ENCODE results near the gene RBM33. TPM values are rescaled to one million over a fixed set of nuclear protein-coding genes. Genes with fewer than 3 reads are reported as not detected.

The RBM33 gene
- total and polyA plus RNA-seq, 2 of the 8 experiments (the other 6 are each of a cell fraction or from before 2014, with no cell fraction given): 16.5 to 64.6 TPM

DNA sequence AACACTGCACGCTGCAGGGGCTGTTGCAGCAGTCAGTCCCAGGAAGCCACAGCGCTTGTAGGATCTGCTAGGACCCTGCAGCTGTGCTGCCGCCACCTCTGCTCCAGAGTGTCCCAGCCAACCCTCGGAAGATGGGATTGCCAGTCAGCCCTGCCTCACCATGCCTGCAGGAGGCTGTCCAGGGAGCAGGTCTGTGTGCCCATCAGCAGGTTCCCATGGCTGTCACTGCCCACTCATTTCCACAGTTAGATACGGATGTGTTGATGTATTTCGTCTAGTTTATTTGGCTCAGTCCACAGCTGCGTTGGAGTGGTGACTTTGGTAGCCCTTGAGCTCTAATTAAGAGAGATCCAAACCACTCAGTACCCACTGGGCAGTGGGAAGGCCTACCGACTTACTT lies 132.1 kb downstream of the RBM33 start:
- Histone ChIP-seq H3K9ac (replicated peaks in 1 of 4; ENCODE audit: extremely low read depth in 1 of 4, low read depth in 3 of 4, low read length in 3 of 4) (no peak overlapping the region), H3K9me3 (ENCODE audit: insufficient read depth in 2 of 2, low read depth in 1 of 2, low read length in 1 of 2) (no peaks in the 10 kb centered on the region), H2AK5ac (ENCODE audit: low read depth, low read length) (no peak overlapping the region), H3K4me2 (ENCODE audit: insufficient read depth in 1 of 2, low read depth in 2 of 2, low read length in 2 of 2) (no peak overlapping the region), H3K79me1 (ENCODE audit: low read depth, low read length) (peaks cover 7% of the 10 kb centered on the region; the same call in 1 of the 2 replicates), H2BK20ac (ENCODE audit: low read length) (no peak overlapping the region), H4K5ac (ENCODE audit: insufficient read length, low read depth, low read length) (no peak overlapping the region), H3K4ac (replicated peaks; ENCODE audit: insufficient read length, low read depth, low read length) (no peak overlapping the region), H2AFZ (ENCODE audit: low read length) (no peak overlapping the region), H3K18ac (ENCODE audit: extremely low read depth, low read length) (no peak overlapping the region), H3K36me3 (ENCODE audit: control insufficient read depth in 2 of 4, insufficient read depth in 4 of 4, low read length in 3 of 4) (peaks cover 7 to 35% (median 27%) of the 10 kb centered on the region in 4 experiments; a peak in 6 of 8 replicates), H3K23me2 (ENCODE audit: low read depth, low read length) (no peaks in the 10 kb centered on the region), H2BK12ac (ENCODE audit: low read depth, low read length) (no peak overlapping the region), H4K8ac (ENCODE audit: extremely low read depth, insufficient read depth, low read length) (no peak overlapping the region), H2BK120ac (replicated peaks; ENCODE audit: low read depth, low read length) (no peak overlapping the region), H3K27ac (ENCODE audit: low read depth, low read length) (no peak overlapping the region), H3K79me2 (ENCODE audit: control insufficient read depth in 1 of 2, insufficient read depth in 2 of 2, low read length in 2 of 2) (no peaks in the 10 kb centered on the region), H2BK15ac (ENCODE audit: low read length) (no peak overlapping the region), H4K91ac (replicated peaks; ENCODE audit: insufficient read length, low read length) (no peak overlapping the region), H3K23ac (ENCODE audit: insufficient read length) (no peak overlapping the region), H2BK5ac (ENCODE audit: low read depth, low read length) (no peak overlapping the region), H3K27me3 (replicated peaks in 1 of 4; ENCODE audit: control insufficient read depth in 3 of 4, extremely low read depth in 1 of 4, insufficient read depth in 3 of 4, low read length in 3 of 4) (no peaks in the 10 kb centered on the region), H4K20me1 (replicated peaks in 1 of 2; ENCODE audit: control insufficient read depth in 1 of 2, insufficient read depth in 2 of 2, low read length in 2 of 2) (peaks cover 3 to 6% of the 10 kb centered on the region in 2 experiments), H3K14ac (ENCODE audit: insufficient read length) (no peak overlapping the region), H3K56ac (replicated peaks; ENCODE audit: insufficient read length, low read depth, low read length) (no peak overlapping the region), H3K4me1 (replicated peaks in 1 of 4; ENCODE audit: control insufficient read depth in 3 of 4, insufficient read depth in 4 of 4, low read length in 3 of 4) (peaks cover 0 to under 1% (median 0%) of the 10 kb centered on the region in 4 experiments; a peak in 1 of 7 replicates), H3K4me3 (ENCODE audit: extremely low read depth in 1 of 4, insufficient read depth in 2 of 4, low read depth in 3 of 4, low read length in 4 of 4) (no peak overlapping the region)
- CTCF ChIA-PET (ENCODE audit: partially characterized antibody): interaction anchor here (0.6 to 1.4 kb wide), 3 partner anchors 8 to 1048 kb away, joined by 4 to 5 read pairs (median 5); no protein-coding TSS in a partner anchor
- POLR2A ChIA-PET (ENCODE audit: partially characterized antibody): no interaction called here
- WGBS, 2 experiments (ENCODE audit: extremely low coverage in 1 of 2, insufficient coverage in 1 of 2, insufficient read length in 1 of 2, insufficient replicate concordance in 2 of 2, low coverage in 1 of 2, low lambda C conversion rate in 2 of 2, missing lambda C conversion rate in 1 of 2): 93% methylated on average over 8 of the region's 8 CpGs; no CpG with 5 or more reads in 1 of the 2 experiments
- FAIRE-seq (no peak), DNase-seq (ENCODE audit: low read depth in 1 of 2, low spot score in 2 of 2) (no peak)
- no peak for TF ChIP-seq HDAC6 (IDR thresholded peaks at IDR 0.05; ENCODE audit: low read depth, low read length)
- TF ChIP-seq TCF12 (IDR thresholded peaks at IDR 0.05; ENCODE audit: low read depth, low read length): no peak
- TF ChIP-seq SP1 (IDR thresholded peaks at IDR 0.05; ENCODE audit: low read depth, low read length): no peak
- no peak for TF ChIP-seq MAX (IDR thresholded peaks at IDR 0.05)
- no peak for TF ChIP-seq NANOG (IDR thresholded peaks at IDR 0.05; ENCODE audit: insufficient read depth, low read depth, low read length, poor library complexity, severe bottlenecking)
- TF ChIP-seq GABPA (IDR thresholded peaks at IDR 0.05; ENCODE audit: borderline replicate concordance, insufficient read depth, low read length): no peak
- no peak for TF ChIP-seq PHF8 (conservative IDR thresholded peaks at IDR 0.05; ENCODE audit: low read depth, low read length)
- no peak for TF ChIP-seq CREB1 (IDR thresholded peaks at IDR 0.05)
- TF ChIP-seq RNF2 (IDR thresholded peaks at IDR 0.05; ENCODE audit: borderline replicate concordance, low read depth, low read length, missing control alignments, poor library complexity, severe bottlenecking): no peak
- TF ChIP-seq, protein P1, sequence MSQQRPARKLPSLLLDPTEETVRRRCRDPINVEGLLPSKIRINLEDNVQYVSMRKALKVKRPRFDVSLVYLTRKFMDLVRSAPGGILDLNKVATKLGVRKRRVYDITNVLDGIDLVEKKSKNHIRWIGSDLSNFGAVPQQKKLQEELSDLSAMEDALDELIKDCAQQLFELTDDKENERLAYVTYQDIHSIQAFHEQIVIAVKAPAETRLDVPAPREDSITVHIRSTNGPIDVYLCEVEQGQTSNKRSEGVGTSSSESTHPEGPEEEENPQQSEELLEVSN (IDR thresholded peaks at IDR 0.05): no peak
- no peak for TF ChIP-seq SIX5 (IDR thresholded peaks at IDR 0.05; ENCODE audit: low read depth, low read length)
- TF ChIP-seq RBBP5 (IDR thresholded peaks at IDR 0.05; ENCODE audit: borderline replicate concordance, low read depth, low read length): no peak
- no peak for TF ChIP-seq SP4 (IDR thresholded peaks at IDR 0.05; ENCODE audit: low read length)
- no peak for TF ChIP-seq KDM5A (IDR thresholded peaks at IDR 0.05; ENCODE audit: low read length)
